GM13976 (cell line): Measurements from ENCODE around the gene DEPDC1B.
"Not testable (repeated sequence)": the region's sequence is repeated elsewhere in the genome, so short reads cannot be mapped to it uniquely, and the experiment has no call there.

Experiments used
- DNase-seq: peaks from one replicate; pipeline ENCODE4 v3.0.0; 2012; ENCODE audit warnings: low spot score
- CTCF ChIP-seq: IDR thresholded peaks from 2 replicates; pipeline ENCODE4 v1.5.1; 2012; ENCODE audit warnings: borderline replicate concordance, mild to moderate bottlenecking; ENCODE audit not compliant: insufficient read depth; ENCODE audit errors: extremely low read depth, missing control alignments, control extremely low read depth
- in situ Hi-C: fragments of 300-500 bp; cut with MboI; formaldehyde crosslinking; loops from one replicate; pipeline ENCODE4 v1.12.0; 2022; ENCODE audit warnings: low sequenced_read_pairs, mixed read lengths, inconsistent platforms; ENCODE audit not compliant: unreplicated experiment

DEPDC1B gene

GRCh38 chr5:60727033-60727679 lies 27.2 kb upstream of the DEPDC1B start:
- in situ Hi-C loops, result no loop called here
- no peak for DNase-seq

GRCh38 chr5:60724126-60724525 lies 24.2 kb upstream of the DEPDC1B start:
- TF ChIP-seq CTCF, result no peak
- DNase-seq, result no peak
- in situ Hi-C loops, result no loop called here

More at GRCh38 chr5:60727033-60727679, 27.2 kb upstream of the DEPDC1B start:
- TF ChIP-seq CTCF, result no peak

GRCh38 chr5:60722416-60722815 lies 22.4 kb upstream of the DEPDC1B start:
- TF ChIP-seq CTCF, result no peak
- in situ Hi-C loops, result no loop called here
- no peak for DNase-seq

- DNase-seq, result no peak
- no peak for TF ChIP-seq CTCF
Measured at GRCh38 chr5:60719329-60719728, 19.4 kb upstream of the DEPDC1B start.

GRCh38 chr5:60718166-60718892 lies 18.4 kb upstream of the DEPDC1B start:
- TF ChIP-seq CTCF, result no peak
- DNase-seq, result no peak
- in situ Hi-C loops, result no loop called here

More at GRCh38 chr5:60719329-60719728, 19.4 kb upstream of the DEPDC1B start:
- in situ Hi-C loops, result no loop called here

- DNase-seq, in situ Hi-C loops: not testable (repeated sequence)
Measured at GRCh38 chr5:60715201-60715928, 15.4 kb upstream of the DEPDC1B start.

- no peak for DNase-seq
- in situ Hi-C loops, result no loop called here
- no peak for TF ChIP-seq CTCF
Measured at GRCh38 chr5:60712950-60713349, 13.0 kb upstream of the DEPDC1B start.

GRCh38 chr5:60711892-60712291 lies 11.9 kb upstream of the DEPDC1B start:
- DNase-seq, in situ Hi-C loops: not testable (repeated sequence)
